ENCODE data around the gene CDK2AP2. TPM values are rescaled to one million over a fixed set of nuclear protein-coding genes. Genes with fewer than 3 reads are reported as not detected.
A peak's percentile ranks its signal among the peaks of the same experiment; 100 is the strongest.
"Not testable (repeated sequence)": the region's sequence is repeated elsewhere in the genome, so short reads cannot be mapped to it uniquely, and the experiment has no call there.

Gene CDK2AP2
- total and polyA plus RNA-seq, 7 donors = 13.3 to 126 (median 32.9) TPM

- peaks cover 5 to 46% (median 13%) of the 10 kb centered on the region in 4 donors for H3K36me3 ChIP-seq
Measured at GRCh38 chr11:67486481-67487195, 21.3 kb downstream of the CDK2AP2 start.

GRCh38 chr11:67485873-67486361 is 22.0 kb downstream of the CDK2AP2 start:
- H3K27me3 ChIP-seq; intact Hi-C loops (cut with DNase I); DNase-seq; H3K4me3 ChIP-seq; H3K9me3 ChIP-seq; H3K27ac ChIP-seq: not testable (repeated sequence)
- Histone ChIP-seq H3K4me1 (peaks cover 0 to 37% (median 24%) of the 10 kb centered on the region in 4 donors), H3K36me3 (peaks cover 5 to 39% (median 13%) of the 10 kb centered on the region in 4 donors)
- WGBS, 2 donors = 64 to 75% methylated on average over 7 of the region's 7 CpGs

More at GRCh38 chr11:67486481-67487195, 21.3 kb downstream of the CDK2AP2 start:
- Histone ChIP-seq H3K27me3 (no peaks in the 10 kb centered on the region), H3K4me3 (no peak overlapping the region), H3K27ac (no peak overlapping the region), H3K9me3 (no peaks in the 10 kb centered on the region), H3K4me1 (peaks cover 0 to 37% (median 24%) of the 10 kb centered on the region in 4 donors)
- TF ChIP-seq POLR2AphosphoS5 (IDR thresholded peaks at IDR 0.05) (no peak), CTCF (IDR thresholded peaks at IDR 0.05) (no peak), POLR2A (IDR thresholded peaks at IDR 0.05) (no peak), EP300 (IDR thresholded peaks at IDR 0.05) (no peak)
- 74 to 89% methylated on average over 20 of the region's 20 CpGs for WGBS, 2 donors
- intact Hi-C loops (cut with DNase I) = no loop called here
- DNase-seq = no peak

GRCh38 chr11:67484847-67485311 is 23.1 kb downstream of the CDK2AP2 start:
- no peaks in the 10 kb centered on the region for H3K9me3 ChIP-seq
- no peaks in the 10 kb centered on the region for H3K27me3 ChIP-seq
- peaks cover 0 to 37% (median 24%) of the 10 kb centered on the region in 4 donors for H3K4me1 ChIP-seq
- no peak overlapping the region for H3K4me3 ChIP-seq
- WGBS, 2 donors = 51 to 80% methylated on average over 11 of the region's 11 CpGs
- TF ChIP-seq CTCF (IDR thresholded peaks at IDR 0.05) = no peak
- TF ChIP-seq POLR2AphosphoS5 (IDR thresholded peaks at IDR 0.05) = no peak
- no peak for TF ChIP-seq EP300 (IDR thresholded peaks at IDR 0.05)
- TF ChIP-seq POLR2A (IDR thresholded peaks at IDR 0.05) = no peak
- intact Hi-C loops (cut with DNase I) = loop anchor here (5.0 kb wide), 1 partner anchor 83 kb away; the partner anchor contains the start of genes PPP1CA and TBC1D10C
- DNase-seq = peak; percentile 68
- no peak overlapping the region for H3K27ac ChIP-seq
- peaks cover 3 to 29% (median 5%) of the 10 kb centered on the region in 4 donors for H3K36me3 ChIP-seq

- no peak for TF ChIP-seq POLR2AphosphoS5 (IDR thresholded peaks at IDR 0.05)
- intact Hi-C loops (cut with DNase I) = loop anchor here (2.0 to 5.0 kb wide), 2 partner anchors 23 to 82 kb away; partner anchors contain the start of genes PPP1CA and TBC1D10C
- Histone ChIP-seq H3K27ac (peak overlapping the region; percentile 81 to 87 (median 82)), H3K36me3 (peaks cover 0 to 21% (median 0%) of the 10 kb centered on the region in 4 donors), H3K9me3 (no peaks in the 10 kb centered on the region), H3K27me3 (no peaks in the 10 kb centered on the region), H3K4me3 (peak overlapping the region; percentile 36 to 59 (median 51)), H3K4me1 (peaks cover 0 to 37% (median 24%) of the 10 kb centered on the region in 4 donors)
- WGBS, 2 donors = 67 to 84% methylated on average over 16 of the region's 16 CpGs
- DNase-seq = no peak
Measured at GRCh38 chr11:67483831-67484665, 23.9 kb downstream of the CDK2AP2 start.

GRCh38 chr11:67482827-67483798 is 24.8 kb downstream of the CDK2AP2 start, which contains the start of gene AIP:
AIP (plus strand) TSS chr11:67483026; CDS start chr11:67483159, 133 bp downstream.
- Histone ChIP-seq H3K27me3 (no peaks in the 10 kb centered on the region), H3K36me3 (peaks cover 0 to 14% (median 0%) of the 10 kb centered on the region in 4 donors), H3K27ac (peak within 1 kb of the TSS; percentile 81 to 87 (median 82)), H3K4me1 (peaks cover 0 to 37% (median 24%) of the 10 kb centered on the region in 4 donors), H3K4me3 (peak within 1 kb of the TSS; percentile 36 to 59 (median 51)), H3K9me3 (no peaks in the 10 kb centered on the region)
- intact Hi-C loops (cut with DNase I) = loop anchor here (1.0 to 5.0 kb wide), 3 partner anchors 14 to 81 kb away; partner anchors contain the start of genes PPP1CA, TBC1D10C and TMEM134
- WGBS, 2 donors = 9 to 12% methylated on average over 60 of the region's 60 CpGs
- peak in 1 of 4 experiments; percentile 50 for TF ChIP-seq CTCF (IDR thresholded peaks at IDR 0.05)
- peak; percentile 47 to 82 (median 73) for TF ChIP-seq POLR2AphosphoS5 (IDR thresholded peaks at IDR 0.05)
- no peak for TF ChIP-seq EP300 (IDR thresholded peaks at IDR 0.05)
- TF ChIP-seq POLR2A (IDR thresholded peaks at IDR 0.05) = peak; percentile 42 to 56
- DNase-seq = peak; percentile 99
